RKO (cell line): ENCODE results near the gene COQ2.
"Not testable (repeated sequence)": the region's sequence is repeated elsewhere in the genome, so short reads cannot be mapped to it uniquely, and the experiment has no call there.

ENCODE experiments used
- DNase-seq: peaks from one replicate; pipeline ENCODE4 v3.0.0-alpha.2; 2016; ENCODE audit warnings: low spot score

COQ2 gene

GRCh38 chr4:83247415-83248357 lies 36.9 kb downstream of the COQ2 start:
- no peak for DNase-seq

DNA sequence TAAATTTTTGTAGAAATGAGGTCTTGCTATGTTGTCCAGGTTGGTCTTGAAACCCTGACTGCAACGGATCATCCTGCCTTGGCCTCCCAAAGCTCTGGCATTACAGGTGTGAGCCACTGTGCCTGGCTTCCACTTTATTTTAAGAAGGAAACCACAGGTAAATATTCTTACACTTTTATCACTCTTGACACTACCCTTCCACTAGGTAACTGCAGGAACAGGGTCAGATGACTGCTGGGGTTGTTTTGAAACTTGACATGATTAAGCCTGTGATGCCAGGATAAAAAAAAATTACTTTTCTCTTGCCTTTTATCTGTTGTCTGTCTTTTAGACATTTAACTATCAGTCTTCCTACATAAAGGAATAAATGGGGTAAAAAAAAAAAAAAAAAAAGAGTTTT lies 43.5 kb downstream of the COQ2 start:
- DNase-seq: no peak

DNA sequence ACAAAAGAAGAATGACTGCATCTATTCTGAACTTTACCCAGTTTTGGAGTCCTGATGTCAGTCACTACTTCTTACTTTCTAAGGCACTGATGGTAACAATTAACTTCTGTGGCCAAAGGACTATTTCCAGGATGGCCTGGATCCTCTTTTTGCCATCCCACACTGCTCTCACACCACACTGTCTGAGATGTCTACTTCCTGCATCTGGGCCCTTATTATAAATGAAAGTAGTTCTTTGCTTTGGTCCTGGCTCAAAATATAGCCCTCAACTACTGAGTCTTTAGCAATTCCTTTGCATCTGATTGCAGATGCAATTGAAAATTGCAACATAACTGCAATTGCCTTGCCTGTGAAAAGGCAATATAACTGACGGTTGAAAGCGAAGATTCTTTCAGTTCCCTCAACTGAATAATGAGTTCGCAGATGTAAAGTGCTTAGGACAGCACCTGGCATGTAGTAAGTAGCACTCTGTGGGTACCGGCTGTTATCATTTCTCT lies 44.2 kb downstream of the COQ2 start:
- DNase-seq: no peak

GRCh38 chr4:83238393-83239248 lies 46.0 kb downstream of the COQ2 start:
- no peak for DNase-seq

- DNase-seq: no peak
These were observed 47.0 kb downstream of the COQ2 start for GRCh38 chr4:83237591-83237990.

- DNase-seq: not testable (repeated sequence)
These were observed 48.9 kb downstream of the COQ2 start for GRCh38 chr4:83235645-83236133.

DNA sequence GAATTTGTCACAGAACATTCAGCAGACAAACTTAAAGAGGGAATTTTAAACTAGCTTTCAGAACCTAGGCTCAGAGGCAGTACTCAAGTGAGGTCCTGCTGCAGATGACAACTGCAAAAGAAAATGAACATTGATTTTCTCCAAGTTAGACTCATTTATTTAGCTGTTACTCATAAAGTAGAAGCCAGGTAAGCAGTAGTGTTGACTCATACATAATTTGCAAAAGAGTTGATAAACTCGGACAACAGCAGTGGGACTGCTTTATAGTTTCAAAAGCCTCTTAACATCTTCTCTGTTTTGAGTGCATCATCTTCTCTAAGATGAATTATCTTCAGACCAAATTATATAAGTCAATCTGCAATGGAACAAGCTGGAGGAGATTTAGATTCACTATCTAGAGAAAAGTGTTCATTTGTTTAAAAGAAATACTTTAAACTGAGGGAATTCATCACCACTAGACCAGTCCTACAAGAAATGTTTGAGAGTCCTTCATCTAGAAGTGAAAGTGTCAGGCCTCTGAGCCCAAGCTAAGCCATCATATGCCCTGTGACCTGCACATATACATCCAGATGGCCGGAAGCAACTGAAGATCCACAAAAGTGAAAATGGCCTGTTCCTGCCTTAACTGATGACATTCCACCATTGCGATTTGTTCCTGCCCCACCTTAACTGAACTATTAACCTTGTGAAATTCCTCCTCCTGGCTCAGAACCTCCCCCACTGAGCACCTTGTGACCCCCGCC lies 49.5 kb downstream of the COQ2 start:
- no peak for DNase-seq

GRCh38 chr4:83234387-83234786 lies 50.2 kb downstream of the COQ2 start:
- DNase-seq: not testable (repeated sequence)

DNA sequence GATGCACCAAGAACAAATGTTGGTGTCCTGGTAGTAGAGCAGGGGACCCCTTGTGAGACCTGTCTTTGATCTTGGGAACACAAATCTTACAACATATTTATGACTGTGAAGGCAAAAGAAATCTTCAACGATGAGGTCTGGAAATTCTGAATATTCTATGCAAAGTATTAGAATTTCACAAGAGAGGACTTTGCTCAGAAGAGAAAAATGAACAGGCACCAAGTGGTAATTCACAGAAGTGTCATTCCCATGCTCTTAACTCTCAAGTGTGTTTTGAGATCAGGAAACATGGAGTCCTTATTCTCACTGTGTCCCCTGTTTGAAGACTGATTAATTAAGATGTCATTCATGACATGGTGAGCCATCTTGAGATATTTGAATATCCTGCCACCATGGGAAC lies 52.5 kb downstream of the COQ2 start:
- no peak for DNase-seq

DNA sequence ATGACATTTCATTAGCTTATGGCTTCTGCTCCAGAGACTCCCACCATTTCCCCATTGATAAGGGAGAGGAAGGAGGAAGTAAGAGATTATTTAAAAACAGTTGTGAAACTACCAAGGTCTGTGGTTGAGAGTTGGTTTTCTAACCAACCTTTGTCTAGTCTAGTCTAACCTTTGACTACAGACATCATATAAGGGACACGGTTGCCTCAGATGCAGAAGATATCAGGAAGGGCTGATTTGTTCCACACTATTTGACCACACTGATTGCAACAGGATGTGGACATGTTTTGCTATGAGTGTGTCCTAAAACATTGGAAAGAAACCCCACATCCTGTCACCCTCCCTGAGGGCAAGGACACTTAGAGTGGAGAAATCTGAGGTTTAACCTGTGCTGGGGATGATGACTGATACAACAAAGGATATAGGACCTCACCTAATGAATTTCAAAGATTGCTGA lies 53.0 kb downstream of the COQ2 start:
- no peak for DNase-seq

DNA sequence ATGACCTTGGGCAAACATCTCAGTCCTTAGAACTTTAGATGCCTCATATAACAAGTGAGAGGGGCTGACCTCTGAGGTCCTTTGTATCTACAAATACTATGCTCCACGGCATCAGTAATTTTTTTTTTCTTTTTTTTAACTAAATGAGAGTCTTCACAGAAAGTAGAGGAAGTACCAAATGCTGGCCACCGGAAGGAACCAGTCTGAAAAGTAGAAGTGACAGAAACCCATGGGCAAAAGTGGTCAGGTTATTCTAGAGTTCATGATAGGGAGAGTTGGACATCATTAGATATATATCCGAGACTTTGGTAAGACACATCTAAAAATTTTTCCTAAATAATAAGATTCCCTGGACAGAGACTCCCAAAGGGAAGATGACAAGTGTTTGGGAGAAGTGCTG lies 53.7 kb downstream of the COQ2 start:
- no peak for DNase-seq

- no peak for DNase-seq
These were observed 54.8 kb downstream of the COQ2 start for GRCh38 chr4:83229791-83230190.

- no peak for DNase-seq
These were observed 56.4 kb downstream of the COQ2 start for GRCh38 chr4:83228231-83228630.

GRCh38 chr4:83224502-83225197 lies 59.9 kb downstream of the COQ2 start:
- DNase-seq: no peak

DNA sequence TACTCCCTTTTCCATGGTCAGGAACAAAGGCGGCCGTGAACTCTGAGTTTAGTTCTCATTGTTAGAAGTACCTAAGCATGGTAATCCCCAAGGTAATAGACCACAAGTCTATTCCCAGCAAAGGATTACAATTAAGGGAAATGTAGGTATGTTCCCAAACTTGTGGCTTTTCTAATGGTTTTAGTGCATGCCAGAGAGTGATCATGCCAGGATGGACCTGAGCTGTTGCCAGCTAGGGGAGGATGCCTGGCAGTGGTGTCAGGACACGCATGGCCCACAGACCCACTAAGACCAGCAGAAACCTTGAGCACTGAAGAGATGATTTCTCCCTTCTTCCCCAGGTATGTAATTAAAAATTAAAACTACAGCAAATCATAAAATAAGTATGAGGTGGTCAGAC lies 60.8 kb downstream of the COQ2 start:
- DNase-seq: no peak

- DNase-seq: no peak
These were observed 62.6 kb downstream of the COQ2 start for GRCh38 chr4:83221897-83222441.

DNA sequence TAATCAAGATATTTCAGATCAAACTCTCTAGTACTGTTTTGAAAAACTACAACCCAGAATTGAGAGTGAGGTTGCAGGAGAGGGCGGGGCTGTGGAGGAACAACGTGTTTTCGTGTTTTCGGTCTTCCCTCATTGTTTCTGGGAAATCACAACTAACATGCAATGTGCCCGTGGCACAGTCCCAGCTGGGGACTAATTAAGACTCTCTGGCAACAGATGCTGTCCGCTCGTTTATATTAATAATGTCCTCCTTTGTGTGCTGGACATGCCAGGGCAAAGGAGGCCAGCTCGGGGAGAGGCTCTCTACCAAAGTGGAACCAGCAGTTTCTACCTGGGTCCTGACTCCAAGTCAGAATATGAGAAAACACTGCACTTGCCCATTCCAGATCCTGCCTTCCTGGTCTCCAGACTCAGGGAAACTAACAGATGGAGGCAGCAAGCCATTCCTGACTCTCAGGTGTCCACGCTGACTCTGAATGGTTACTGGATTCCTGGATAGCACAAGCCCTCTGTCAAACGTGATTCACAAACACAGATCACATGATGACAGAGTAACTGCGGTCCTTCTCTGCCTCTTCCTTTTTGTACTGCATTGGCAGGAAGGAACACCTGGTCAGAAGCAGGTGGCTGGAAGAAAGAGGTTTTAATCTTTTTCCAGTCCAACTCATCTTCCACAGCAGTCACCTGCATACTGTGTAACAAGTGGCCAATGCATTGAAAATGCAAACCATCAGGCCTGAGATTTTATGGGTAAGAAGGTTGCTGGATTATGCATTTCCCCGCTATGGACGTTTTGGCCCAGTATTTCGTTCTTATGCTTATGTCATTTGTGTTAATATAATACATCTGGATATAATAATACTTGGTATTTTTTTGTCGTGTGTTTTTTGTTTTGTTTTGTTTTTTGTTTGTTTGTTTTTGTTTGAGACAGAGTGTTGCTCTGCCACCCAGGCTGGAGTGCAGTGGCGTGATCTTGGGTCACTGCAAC lies 65.0 kb downstream of the COQ2 start:
- DNase-seq: no peak

DNA sequence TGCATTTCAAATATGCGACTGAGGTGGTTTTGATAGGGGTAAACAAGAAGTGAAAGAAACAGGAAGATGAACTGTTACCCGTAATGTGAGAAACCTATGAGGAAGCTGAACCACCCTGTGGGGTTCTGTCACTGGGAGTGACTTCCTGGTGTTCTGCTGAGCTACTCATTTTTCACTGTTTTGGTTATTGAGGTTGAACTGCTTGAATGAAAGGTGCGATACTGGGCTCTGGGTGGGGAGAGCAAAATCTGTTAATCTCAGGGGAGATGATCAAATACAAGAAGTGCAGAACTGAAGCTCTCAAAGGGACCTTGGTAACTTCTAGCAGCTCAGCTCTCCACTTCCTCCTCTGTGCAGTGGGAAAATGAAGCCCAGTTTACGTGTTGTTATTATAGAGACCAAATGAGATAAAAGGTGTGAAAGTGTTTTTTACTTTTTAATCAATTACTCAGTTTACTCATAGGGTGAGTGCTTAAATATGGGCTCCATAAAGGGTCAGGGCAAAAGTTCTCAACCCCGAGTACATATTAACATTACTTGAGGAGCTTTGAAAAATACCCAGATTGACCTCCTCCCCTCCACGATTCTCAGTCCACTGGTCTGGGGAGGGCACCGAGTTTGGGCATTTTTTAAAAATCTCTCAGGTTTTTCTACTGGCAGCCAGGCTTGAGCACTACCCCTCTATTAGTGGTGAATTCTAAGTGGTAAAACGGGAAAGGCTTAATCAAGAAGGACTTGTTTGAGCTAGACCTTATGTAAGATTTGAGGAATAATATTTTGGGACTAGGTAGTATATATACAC lies 66.7 kb downstream of the COQ2 start:
- no peak for DNase-seq
